Neural crest cell (in vitro differentiated cells): ENCODE measurements around the gene FYB2. TPM values are rescaled to one million over a fixed set of nuclear protein-coding genes. Genes with fewer than 3 reads are reported as not detected.

ENCODE experiments used
- DNase-seq: peaks from one replicate; pipeline ENCODE4 v3.0.0; 2021; ENCODE audit warnings: low read depth, mixed read lengths, low spot score
- H3K27ac Mint-ChIP-seq: one replicate; pipeline ENCODE4 v1.8.0; 2021; ENCODE audit warnings: mild to moderate bottlenecking, mixed read lengths; ENCODE audit not compliant: unreplicated experiment
- H3K27me3 Mint-ChIP-seq: 2 replicates; pipeline ENCODE4 v1.8.0; 2021; ENCODE audit warnings: low read depth, mild to moderate bottlenecking, mixed read lengths
- H3K36me3 Mint-ChIP-seq: 2 replicates; pipeline ENCODE4 v1.8.0; 2021; ENCODE audit warnings: low read depth, mild to moderate bottlenecking, mixed read lengths
- H3K4me1 Mint-ChIP-seq: 2 replicates; pipeline ENCODE4 v1.8.0; 2021; ENCODE audit warnings: mixed read lengths
- H3K4me3 Mint-ChIP-seq: one replicate; pipeline ENCODE4 v1.8.0; 2021; ENCODE audit warnings: mild to moderate bottlenecking, mixed read lengths
- H3K9me3 Mint-ChIP-seq: 2 replicates; pipeline ENCODE4 v1.8.0; 2021; ENCODE audit warnings: mixed read lengths
- total RNA-seq: library from RNA; stranded (reverse); gene quantifications from 2 replicates; pipeline ENCODE4 v1.2.1, GENCODE V29; 2021
- TF ChIP-seq, protein P1 (sequence below): fragments of 200-600 bp; sonication (generic); conservative IDR thresholded peaks from 2 replicates; pipeline ENCODE4 v1.5.0; 2021; ENCODE audit warnings: antibody characterized with exemption, mild to moderate bottlenecking

Gene FYB2
- total RNA-seq, 1 donor from 2014 or later: not detected

DNA sequence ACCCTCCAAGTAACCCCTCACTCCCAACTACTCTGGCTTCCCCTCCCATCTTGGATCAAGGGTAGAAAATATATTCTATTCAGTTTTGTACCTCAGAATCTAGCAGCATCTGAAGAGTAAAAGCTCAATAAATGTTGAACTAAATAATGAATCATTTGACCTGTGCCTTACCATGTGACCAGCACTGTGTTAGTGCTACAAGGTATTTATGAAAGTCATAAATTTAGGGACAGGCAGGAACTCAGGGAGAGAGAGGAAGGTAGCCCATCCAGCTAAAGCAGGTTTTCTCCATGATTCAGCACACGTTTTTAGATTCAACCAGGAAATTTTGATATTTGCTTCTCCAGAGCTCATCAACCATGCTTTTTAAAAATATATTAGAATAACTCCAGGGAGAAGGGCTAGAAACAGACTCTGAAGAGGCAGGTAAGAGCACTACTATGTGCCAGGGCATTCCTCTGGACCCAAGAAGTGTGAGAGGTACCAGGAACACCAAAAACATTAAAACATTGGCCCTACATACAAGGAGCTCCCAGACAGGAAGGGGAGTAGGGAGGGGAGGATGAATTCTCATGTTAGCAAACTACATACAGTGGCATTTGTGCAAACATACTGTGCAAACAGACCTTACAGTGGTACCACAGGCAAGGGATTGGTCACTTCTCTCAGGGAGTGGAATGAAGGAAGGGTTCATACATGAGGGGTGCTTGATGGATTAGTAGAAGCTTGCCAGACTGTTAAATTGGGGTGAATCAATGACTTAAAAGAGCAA lies 64.3 kb downstream of the FYB2 start:
- no peaks in the 10 kb centered on the region for H3K36me3 Mint-ChIP-seq
- DNase-seq: no peak
- H3K27me3 Mint-ChIP-seq: peaks cover 6% of the 10 kb centered on the region

DNA sequence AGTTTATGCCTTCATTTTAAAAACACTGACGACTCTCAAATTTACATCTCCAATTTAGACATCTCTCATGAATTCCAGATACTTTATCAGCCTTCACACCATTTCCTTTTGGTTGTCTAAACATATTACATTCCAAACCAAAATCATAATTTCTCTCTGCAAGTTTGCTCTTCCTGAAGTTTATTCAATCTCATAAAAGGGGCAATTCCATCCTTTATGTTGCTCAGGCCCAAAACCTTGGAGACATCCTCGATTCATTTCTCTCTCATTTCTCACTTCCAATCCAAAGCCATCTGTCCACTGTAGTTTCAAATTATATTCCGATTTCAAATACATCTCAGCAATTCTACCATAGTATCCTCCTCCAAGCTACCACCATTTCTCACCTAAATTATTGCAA lies 74.0 kb downstream of the FYB2 start:
- H3K27me3 Mint-ChIP-seq: peaks cover 2% of the 10 kb centered on the region
- no peaks in the 10 kb centered on the region for H3K36me3 Mint-ChIP-seq
- H3K4me1 Mint-ChIP-seq: no peaks in the 10 kb centered on the region
- H3K27ac Mint-ChIP-seq: no peak overlapping the region
- TF ChIP-seq, protein P1, sequence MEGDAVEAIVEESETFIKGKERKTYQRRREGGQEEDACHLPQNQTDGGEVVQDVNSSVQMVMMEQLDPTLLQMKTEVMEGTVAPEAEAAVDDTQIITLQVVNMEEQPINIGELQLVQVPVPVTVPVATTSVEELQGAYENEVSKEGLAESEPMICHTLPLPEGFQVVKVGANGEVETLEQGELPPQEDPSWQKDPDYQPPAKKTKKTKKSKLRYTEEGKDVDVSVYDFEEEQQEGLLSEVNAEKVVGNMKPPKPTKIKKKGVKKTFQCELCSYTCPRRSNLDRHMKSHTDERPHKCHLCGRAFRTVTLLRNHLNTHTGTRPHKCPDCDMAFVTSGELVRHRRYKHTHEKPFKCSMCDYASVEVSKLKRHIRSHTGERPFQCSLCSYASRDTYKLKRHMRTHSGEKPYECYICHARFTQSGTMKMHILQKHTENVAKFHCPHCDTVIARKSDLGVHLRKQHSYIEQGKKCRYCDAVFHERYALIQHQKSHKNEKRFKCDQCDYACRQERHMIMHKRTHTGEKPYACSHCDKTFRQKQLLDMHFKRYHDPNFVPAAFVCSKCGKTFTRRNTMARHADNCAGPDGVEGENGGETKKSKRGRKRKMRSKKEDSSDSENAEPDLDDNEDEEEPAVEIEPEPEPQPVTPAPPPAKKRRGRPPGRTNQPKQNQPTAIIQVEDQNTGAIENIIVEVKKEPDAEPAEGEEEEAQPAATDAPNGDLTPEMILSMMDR: no peak
- no peak for DNase-seq
- no peaks in the 10 kb centered on the region for H3K9me3 Mint-ChIP-seq
- H3K4me3 Mint-ChIP-seq: no peak overlapping the region

More for the DNA sequence above, 64.3 kb downstream of the FYB2 start:
- Mint-ChIP-seq H3K4me1 (no peaks in the 10 kb centered on the region), H3K4me3 (no peak overlapping the region), H3K27ac (no peak overlapping the region), H3K9me3 (no peaks in the 10 kb centered on the region)
- TF ChIP-seq, protein P1: no peak

DNA sequence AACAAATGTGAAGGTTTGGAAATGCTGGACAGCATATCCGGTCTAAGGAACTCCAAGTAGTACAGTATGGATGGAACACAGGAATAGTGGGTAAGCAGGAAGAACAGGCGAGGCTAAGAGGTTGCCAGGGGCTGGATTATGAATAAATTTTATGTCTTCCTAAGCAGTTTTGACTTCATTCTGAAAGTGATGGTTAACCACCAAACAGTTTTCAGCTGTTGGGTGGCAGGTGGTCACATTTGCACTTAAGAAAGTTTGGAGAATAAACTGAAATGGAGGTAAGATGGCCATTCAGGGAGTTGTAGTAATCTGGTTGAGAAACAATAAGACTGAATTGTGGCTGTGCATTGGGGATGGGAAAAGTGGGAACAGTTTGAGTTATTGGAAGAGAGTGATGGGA lies 90.2 kb downstream of the FYB2 start:
- H3K36me3 Mint-ChIP-seq: no peaks in the 10 kb centered on the region

DNA sequence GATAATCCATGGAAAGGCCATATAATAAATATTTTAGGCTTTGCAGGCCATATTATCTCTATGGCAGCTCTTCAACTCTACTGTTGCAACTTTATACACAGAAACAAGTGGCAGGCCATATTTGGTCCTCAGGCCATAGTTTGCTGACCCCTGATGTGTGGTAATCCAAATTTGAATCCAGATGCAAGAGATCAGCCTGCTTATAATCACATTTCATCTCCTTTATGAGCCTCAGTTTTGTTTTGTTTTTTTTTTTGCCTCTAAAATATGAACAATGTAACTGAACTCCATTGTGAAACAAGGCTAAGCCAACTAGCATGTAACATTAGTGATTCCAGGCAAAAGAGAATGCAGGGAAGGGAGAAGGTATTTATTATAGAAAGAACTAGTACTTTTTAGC lies 92.5 kb downstream of the FYB2 start:
- no peak overlapping the region for H3K27ac Mint-ChIP-seq
- no peaks in the 10 kb centered on the region for H3K4me1 Mint-ChIP-seq
- DNase-seq: no peak
- H3K27me3 Mint-ChIP-seq: peaks cover 14% of the 10 kb centered on the region
- H3K36me3 Mint-ChIP-seq: no peaks in the 10 kb centered on the region
- no peak overlapping the region for H3K4me3 Mint-ChIP-seq
- H3K9me3 Mint-ChIP-seq: peaks cover 2% of the 10 kb centered on the region
- TF ChIP-seq, protein P1: no peak

More for the DNA sequence above, 90.2 kb downstream of the FYB2 start:
- DNase-seq: no peak
- Mint-ChIP-seq H3K9me3 (peaks cover 2% of the 10 kb centered on the region), H3K4me1 (no peaks in the 10 kb centered on the region), H3K4me3 (no peak overlapping the region), H3K27me3 (peaks cover 24% of the 10 kb centered on the region), H3K27ac (no peak overlapping the region)
- TF ChIP-seq, protein P1: no peak

DNA sequence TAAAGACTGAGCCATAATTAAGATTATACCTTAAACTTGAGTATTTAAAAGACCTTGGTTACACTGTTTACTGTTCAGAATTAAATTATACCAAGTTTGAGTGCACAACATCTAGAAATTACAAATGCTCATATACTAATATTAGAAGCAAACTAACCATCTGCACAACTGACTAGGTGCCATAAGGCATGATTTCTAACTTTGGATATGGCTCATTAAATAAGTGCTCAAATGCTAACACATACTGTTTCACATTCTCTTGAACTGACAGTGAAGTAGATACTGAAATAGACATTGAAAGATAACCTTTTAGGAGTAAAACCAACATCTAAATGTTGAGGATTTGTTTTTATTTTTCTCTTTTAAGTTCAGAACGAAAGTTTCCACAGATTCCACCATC lies 100.0 kb downstream of the FYB2 start:
- Mint-ChIP-seq H3K27ac (no peak overlapping the region), H3K9me3 (no peaks in the 10 kb centered on the region), H3K36me3 (no peaks in the 10 kb centered on the region), H3K27me3 (no peaks in the 10 kb centered on the region), H3K4me1 (no peaks in the 10 kb centered on the region), H3K4me3 (no peak overlapping the region)
- TF ChIP-seq, protein P1: no peak
- DNase-seq: no peak
